OCI-LY3 (cell line): ENCODE measurements around the gene OR2H1.

ENCODE experiments used
- H2AFZ ChIP-seq: fragments of 200-600, 300-600 bp; shearing (Covaris generic); 2 replicates; pipeline ENCODE4 v1.6.0; 2014; ENCODE audit warnings: antibody characterized with exemption, low read depth, low read length
- H3K27ac ChIP-seq: fragments of 200-600, 300-600 bp; sonication (generic); 2 replicates; pipeline ENCODE4 v1.5.1; 2014; ENCODE audit warnings: mild to moderate bottlenecking, low read length, moderate library complexity, mixed read lengths
- H3K27me3 ChIP-seq: fragments of 200-600, 300-600 bp; sonication (generic); 2 replicates; pipeline ENCODE4 v1.6.1; 2014; ENCODE audit warnings: low read depth, low read length, mixed read lengths
- H3K36me3 ChIP-seq: fragments of 200-600, 300-600 bp; sonication (generic); replicated peaks from 2 replicates; pipeline ENCODE3; 2014; ENCODE audit warnings: low read depth, low read length, mixed read lengths
- H3K4me1 ChIP-seq: fragments of 300-600, 200-600 bp; sonication (generic); 2 replicates; pipeline ENCODE4 v1.6.1; 2014; ENCODE audit warnings: low read length, mixed read lengths
- H3K4me2 ChIP-seq: fragments of 200-600, 300-600 bp; sonication (generic); 2 replicates; pipeline ENCODE4 v1.6.1; 2014; ENCODE audit warnings: low read length, mixed read lengths
- H3K4me3 ChIP-seq: fragments of 300-600, 200-600 bp; sonication (generic); 2 replicates; pipeline ENCODE4 v1.5.1; 2014; ENCODE audit warnings: antibody characterized with exemption, mild to moderate bottlenecking, low read length, moderate library complexity
- H3K79me2 ChIP-seq: fragments of 300-600, 200-600 bp; shearing (Covaris generic); 2 replicates; pipeline ENCODE4 v1.6.1; 2014; ENCODE audit warnings: mild to moderate bottlenecking, low read length, mixed read lengths
- H3K9ac ChIP-seq: fragments of 300-600, 200-600 bp; shearing (Covaris generic); 2 replicates; pipeline ENCODE4 v1.6.0; 2014; ENCODE audit warnings: mild to moderate bottlenecking, low read length, moderate library complexity
- H3K9me3 ChIP-seq: fragments of 200-600, 300-600 bp; shearing (Covaris generic); 2 replicates; pipeline ENCODE4 v1.6.1; 2014; ENCODE audit warnings: low read length, mixed read lengths; ENCODE audit not compliant: insufficient read depth
- H4K20me1 ChIP-seq: fragments of 200-600, 300-600 bp; sonication (generic); 2 replicates; pipeline ENCODE4 v1.6.1; 2016; ENCODE audit warnings: low read length, mixed read lengths; ENCODE audit not compliant: insufficient read depth
- EZH2phosphoT487 ChIP-seq: fragments of 200-600 bp; shearing (Covaris generic); IDR thresholded peaks from 2 replicates; pipeline ENCODE4 v1.6.1; 2018; ENCODE audit warnings: antibody characterized with exemption, mixed run types, low read depth
- TF ChIP-seq, protein P1 (sequence below): fragments of 200-600, 300-600 bp; sonication (generic); IDR thresholded peaks from 2 replicates; pipeline ENCODE4 v1.5.1; 2014; ENCODE audit warnings: antibody characterized with exemption, low read length, low read depth

OR2H1 gene

DNA sequence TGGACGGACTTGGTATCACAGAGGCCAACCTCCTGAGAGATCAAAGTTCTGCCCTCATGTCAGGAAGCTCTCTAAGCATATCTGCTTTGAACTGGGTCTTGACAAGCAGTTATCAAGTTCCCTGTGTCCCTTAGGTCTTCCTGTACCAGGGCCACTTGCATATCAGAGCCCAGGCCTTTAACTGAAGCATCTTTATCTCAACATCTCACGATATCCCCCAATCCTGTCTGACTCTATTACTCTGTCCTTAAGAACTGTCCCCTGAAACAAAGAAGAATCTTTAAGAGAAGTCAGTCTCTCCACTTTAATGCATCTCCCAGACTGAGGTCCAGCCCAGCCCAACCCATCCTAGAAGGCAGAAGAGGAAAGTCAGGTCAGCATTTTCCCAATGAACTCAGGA lies 22.6 kb downstream of the OR2H1 start:
- no peaks in the 10 kb centered on the region for H3K9me3 ChIP-seq
- no peaks in the 10 kb centered on the region for H4K20me1 ChIP-seq
- no peak overlapping the region for H3K4me3 ChIP-seq
- H3K36me3 ChIP-seq: no peaks in the 10 kb centered on the region
- no peaks in the 10 kb centered on the region for H3K79me2 ChIP-seq
- no peak overlapping the region for H3K9ac ChIP-seq
- no peaks in the 10 kb centered on the region for H3K4me1 ChIP-seq
- no peak for TF ChIP-seq EZH2phosphoT487
- TF ChIP-seq, protein P1, sequence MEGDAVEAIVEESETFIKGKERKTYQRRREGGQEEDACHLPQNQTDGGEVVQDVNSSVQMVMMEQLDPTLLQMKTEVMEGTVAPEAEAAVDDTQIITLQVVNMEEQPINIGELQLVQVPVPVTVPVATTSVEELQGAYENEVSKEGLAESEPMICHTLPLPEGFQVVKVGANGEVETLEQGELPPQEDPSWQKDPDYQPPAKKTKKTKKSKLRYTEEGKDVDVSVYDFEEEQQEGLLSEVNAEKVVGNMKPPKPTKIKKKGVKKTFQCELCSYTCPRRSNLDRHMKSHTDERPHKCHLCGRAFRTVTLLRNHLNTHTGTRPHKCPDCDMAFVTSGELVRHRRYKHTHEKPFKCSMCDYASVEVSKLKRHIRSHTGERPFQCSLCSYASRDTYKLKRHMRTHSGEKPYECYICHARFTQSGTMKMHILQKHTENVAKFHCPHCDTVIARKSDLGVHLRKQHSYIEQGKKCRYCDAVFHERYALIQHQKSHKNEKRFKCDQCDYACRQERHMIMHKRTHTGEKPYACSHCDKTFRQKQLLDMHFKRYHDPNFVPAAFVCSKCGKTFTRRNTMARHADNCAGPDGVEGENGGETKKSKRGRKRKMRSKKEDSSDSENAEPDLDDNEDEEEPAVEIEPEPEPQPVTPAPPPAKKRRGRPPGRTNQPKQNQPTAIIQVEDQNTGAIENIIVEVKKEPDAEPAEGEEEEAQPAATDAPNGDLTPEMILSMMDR: no peak
- no peak overlapping the region for H3K4me2 ChIP-seq
- no peak overlapping the region for H3K27ac ChIP-seq
- no peaks in the 10 kb centered on the region for H3K27me3 ChIP-seq
- no peak overlapping the region for H2AFZ ChIP-seq

DNA sequence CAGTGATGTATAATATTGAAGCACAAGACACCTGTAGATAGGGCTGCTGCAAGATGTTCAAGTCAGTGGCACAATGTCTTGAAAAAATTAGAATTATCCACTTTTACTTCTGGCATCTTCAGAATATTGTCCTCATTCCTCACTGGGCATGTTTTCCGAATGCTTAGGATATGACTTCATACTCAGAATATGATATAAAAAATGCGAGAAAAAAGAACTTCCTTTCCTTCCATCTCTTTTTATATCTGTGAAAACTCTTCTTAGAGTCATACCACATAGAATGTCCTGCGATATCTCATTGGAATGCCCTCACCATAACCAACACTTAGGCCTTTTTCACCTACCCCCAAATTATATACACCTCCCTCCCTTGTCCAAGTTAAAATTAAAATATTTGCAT lies 26.2 kb downstream of the OR2H1 start:
- Histone ChIP-seq H3K27ac (no peak overlapping the region), H2AFZ (no peak overlapping the region), H3K9ac (no peak overlapping the region), H3K27me3 (no peaks in the 10 kb centered on the region), H3K9me3 (no peaks in the 10 kb centered on the region), H4K20me1 (no peaks in the 10 kb centered on the region), H3K36me3 (no peaks in the 10 kb centered on the region), H3K4me3 (no peak overlapping the region), H3K4me1 (no peaks in the 10 kb centered on the region), H3K4me2 (no peak overlapping the region), H3K79me2 (no peaks in the 10 kb centered on the region)
- no peak for TF ChIP-seq EZH2phosphoT487
- TF ChIP-seq, protein P1: no peak

DNA sequence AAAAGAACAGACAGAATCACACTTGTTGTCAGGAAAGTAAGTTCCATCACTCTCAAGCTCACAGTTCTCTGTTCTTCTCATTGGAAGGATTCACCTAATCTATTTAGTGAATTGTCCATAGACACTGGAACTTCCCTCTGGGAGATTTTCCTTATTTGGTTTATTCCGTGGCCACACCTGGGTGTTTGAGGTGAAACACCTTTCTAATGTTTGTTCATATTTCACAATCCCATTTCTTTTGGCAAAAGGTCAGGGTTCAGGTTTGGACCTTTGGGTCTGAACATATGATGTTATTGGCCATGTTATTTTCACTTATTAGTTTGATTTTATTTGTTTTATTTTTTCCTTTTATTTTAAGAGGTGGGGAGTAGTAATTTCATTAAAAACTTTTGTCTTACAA lies 26.8 kb downstream of the OR2H1 start:
- no peaks in the 10 kb centered on the region for H3K9me3 ChIP-seq
- H4K20me1 ChIP-seq: no peaks in the 10 kb centered on the region
- H3K4me3 ChIP-seq: no peak overlapping the region
- no peak overlapping the region for H3K4me2 ChIP-seq
- no peak overlapping the region for H2AFZ ChIP-seq
- H3K27me3 ChIP-seq: no peaks in the 10 kb centered on the region
- H3K9ac ChIP-seq: no peak overlapping the region
- no peaks in the 10 kb centered on the region for H3K4me1 ChIP-seq
- no peaks in the 10 kb centered on the region for H3K36me3 ChIP-seq
- no peak overlapping the region for H3K27ac ChIP-seq
- H3K79me2 ChIP-seq: no peaks in the 10 kb centered on the region
- TF ChIP-seq, protein P1: no peak
- TF ChIP-seq EZH2phosphoT487: no peak

DNA sequence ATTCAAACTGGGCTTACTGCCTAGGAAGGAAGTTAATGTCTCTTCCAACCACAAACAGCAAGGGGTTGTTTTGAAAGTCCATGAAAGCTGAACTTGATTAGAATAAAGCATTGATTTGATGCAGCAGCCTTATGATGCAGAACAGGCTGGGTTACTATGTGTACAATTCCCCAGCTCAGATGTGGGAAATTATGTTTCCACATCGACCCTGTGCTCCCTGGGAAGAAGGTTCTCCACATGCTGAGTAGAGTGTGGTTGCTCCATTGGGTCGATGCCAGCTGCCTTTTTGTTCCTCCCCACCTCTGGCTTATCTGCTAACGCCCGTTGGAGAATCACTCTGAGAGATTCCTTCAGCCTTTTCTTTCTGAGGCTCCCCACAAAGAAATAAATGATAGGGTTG lies 29.6 kb downstream of the OR2H1 start:
- no peaks in the 10 kb centered on the region for H3K27me3 ChIP-seq
- H3K27ac ChIP-seq: no peak overlapping the region
- no peaks in the 10 kb centered on the region for H3K36me3 ChIP-seq
- no peaks in the 10 kb centered on the region for H3K79me2 ChIP-seq
- no peak for TF ChIP-seq EZH2phosphoT487
- TF ChIP-seq, protein P1: no peak
- H3K4me2 ChIP-seq: no peak overlapping the region
- H2AFZ ChIP-seq: no peak overlapping the region
- H4K20me1 ChIP-seq: no peaks in the 10 kb centered on the region
- no peak overlapping the region for H3K4me3 ChIP-seq
- no peaks in the 10 kb centered on the region for H3K4me1 ChIP-seq
- no peak overlapping the region for H3K9ac ChIP-seq
- H3K9me3 ChIP-seq: no peaks in the 10 kb centered on the region
